Measurements from ENCODE around the gene CYSLTR2.

CYSLTR2 gene

DNA sequence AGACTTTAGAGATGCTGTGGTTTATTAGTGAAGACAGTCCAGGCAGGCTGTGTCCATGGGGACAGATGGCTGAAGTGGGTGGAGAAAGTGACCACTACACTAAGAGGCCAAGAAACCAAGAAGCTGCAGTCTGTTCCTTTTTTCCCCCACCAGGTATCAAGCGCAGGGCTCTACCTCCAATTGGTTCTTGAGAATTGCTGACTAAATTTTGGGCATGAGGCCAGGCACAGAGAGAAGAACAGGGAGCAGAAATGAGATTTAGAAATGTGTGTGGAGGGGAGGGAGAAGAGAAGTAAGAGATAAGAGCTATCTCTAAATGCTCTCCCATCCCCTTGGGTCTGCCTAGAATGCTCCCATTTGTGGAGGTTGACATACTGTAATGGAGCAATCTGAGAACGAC lies 12.3 kb upstream of the CYSLTR2 start:
- no peak overlapping the region for H3K4me3 ChIP-seq (ENCODE audit: low read depth, low read length)
- no peak for DNase-seq (ENCODE audit: low read depth)
- no peak for TF ChIP-seq CTCF (IDR thresholded peaks at IDR 0.05; ENCODE audit: insufficient read depth, low read depth, low read length, missing control alignments)

- TF ChIP-seq CTCF (IDR thresholded peaks at IDR 0.05; ENCODE audit: insufficient read depth, low read depth, low read length, missing control alignments): no peak
- no peak for DNase-seq (ENCODE audit: low read depth)
- no peak overlapping the region for H3K4me3 ChIP-seq (ENCODE audit: low read depth, low read length)
Observed at GRCh38 chr13:48642061-48642460, 11.7 kb upstream of the CYSLTR2 start.

- no peak overlapping the region for H3K4me3 ChIP-seq (ENCODE audit: low read depth, low read length)
- TF ChIP-seq CTCF (IDR thresholded peaks at IDR 0.05; ENCODE audit: insufficient read depth, low read depth, low read length, missing control alignments): no peak
- DNase-seq (ENCODE audit: low read depth): no peak
Observed at GRCh38 chr13:48643159-48643558, 10.6 kb upstream of the CYSLTR2 start.

GRCh38 chr13:48644141-48644540 lies 9.6 kb upstream of the CYSLTR2 start:
- H3K4me3 ChIP-seq (ENCODE audit: low read depth, low read length): no peak overlapping the region
- no peak for TF ChIP-seq CTCF (IDR thresholded peaks at IDR 0.05; ENCODE audit: insufficient read depth, low read depth, low read length, missing control alignments)
- DNase-seq (ENCODE audit: low read depth): no peak

GRCh38 chr13:48644951-48645350 lies 8.8 kb upstream of the CYSLTR2 start:
- H3K4me3 ChIP-seq (ENCODE audit: low read depth, low read length): no peak overlapping the region
- no peak for DNase-seq (ENCODE audit: low read depth)
- no peak for TF ChIP-seq CTCF (IDR thresholded peaks at IDR 0.05; ENCODE audit: insufficient read depth, low read depth, low read length, missing control alignments)

DNA sequence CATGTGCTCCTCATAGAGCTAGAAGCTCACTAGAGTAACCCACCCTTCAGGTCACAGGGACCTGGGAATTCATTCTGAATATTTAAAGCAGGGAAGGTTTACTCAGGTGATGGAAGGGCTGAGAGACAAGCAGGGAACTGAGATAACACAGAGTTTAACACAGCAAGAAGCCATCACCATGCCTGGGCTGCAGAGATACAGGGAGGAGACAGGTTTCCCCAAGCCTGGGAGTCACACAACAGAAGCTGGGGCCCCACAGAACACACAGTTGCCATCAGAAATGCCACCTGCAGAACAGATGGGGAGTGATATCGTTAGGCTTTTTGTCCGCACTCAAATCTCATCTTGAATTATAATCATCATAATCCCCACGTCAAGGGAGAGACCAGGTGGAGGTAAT lies 7.9 kb upstream of the CYSLTR2 start:
- no peak for DNase-seq (ENCODE audit: low read depth)
- TF ChIP-seq CTCF (IDR thresholded peaks at IDR 0.05; ENCODE audit: insufficient read depth, low read depth, low read length, missing control alignments): no peak
- H3K4me3 ChIP-seq (ENCODE audit: low read depth, low read length): no peak overlapping the region

DNA sequence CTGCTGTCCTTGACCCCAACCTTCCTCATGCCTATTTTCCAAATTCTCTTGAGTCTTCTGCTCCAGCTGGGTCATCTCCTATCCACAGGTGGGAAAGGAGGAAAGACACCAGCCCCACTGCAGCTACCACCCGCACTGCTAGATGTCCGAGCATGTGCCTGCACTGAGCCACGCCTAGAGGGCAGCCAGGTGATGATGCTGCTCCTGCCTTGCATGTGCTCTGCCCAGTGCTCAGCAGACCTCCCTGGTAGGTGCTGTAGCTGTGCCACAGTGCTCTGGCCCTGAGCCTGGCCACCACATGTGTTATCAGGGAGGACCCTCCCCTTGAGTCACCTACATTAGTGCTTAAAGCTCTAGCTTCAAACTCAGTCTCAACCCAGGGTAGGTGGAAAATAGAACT lies 6.9 kb upstream of the CYSLTR2 start:
- TF ChIP-seq CTCF (IDR thresholded peaks at IDR 0.05; ENCODE audit: insufficient read depth, low read depth, low read length, missing control alignments): no peak
- no peak for DNase-seq (ENCODE audit: low read depth)
- H3K4me3 ChIP-seq (ENCODE audit: low read depth, low read length): no peak overlapping the region

All from GM12865 (cell line).